Ascending aorta (tissue), 2 donors: ENCODE data around the gene CCBE1. TPM values are rescaled to one million over a fixed set of nuclear protein-coding genes. Genes with fewer than 3 reads are reported as not detected.
A peak's percentile ranks its signal among the peaks of the same experiment; 100 is the strongest.
"Not testable (repeated sequence)": the region's sequence is repeated elsewhere in the genome, so short reads cannot be mapped to it uniquely, and the experiment has no call there.

Source experiments
- DNase-seq, 2 donors: peaks; one replicate each; pipeline ENCODE4 v3.0.0-alpha.2; 2019; ENCODE audit warnings: low spot score in 2 of 2
- H3K27ac ChIP-seq, 2 donors: fragments of 200-600 bp; sonication (generic); one replicate each; pipeline ENCODE4 v1.5.1; 2016 to 2017; ENCODE audit warnings: mild to moderate bottlenecking in 1 of 2
- H3K27me3 ChIP-seq: fragments of 200-600 bp; sonication (generic); one replicate; pipeline ENCODE4 v1.5.1; 2017
- H3K36me3 ChIP-seq, 2 donors: fragments of 200-600 bp; sonication (generic); one replicate each; pipeline ENCODE4 v1.5.1; 2016
- H3K4me1 ChIP-seq, 2 donors: fragments of 200-600 bp; sonication (generic); one replicate each; pipeline ENCODE4 v1.5.1; 2016 to 2017; ENCODE audit warnings: mild to moderate bottlenecking in 1 of 2
- H3K4me3 ChIP-seq, 2 donors: fragments of 200-600 bp; sonication (generic); one replicate each; pipeline ENCODE4 v1.5.1; 2016 to 2017; ENCODE audit warnings: mild to moderate bottlenecking in 1 of 2
- H3K9me3 ChIP-seq, 2 donors: fragments of 200-600 bp; sonication (generic); one replicate each; pipeline ENCODE4 v1.5.1; 2016
- intact Hi-C: fragments of 100-400 bp; cut with DNase I; formaldehyde crosslinking; loops from one replicate; pipeline ENCODE4 v1.15.1; 2023
- total RNA-seq: library from RNA; depleted of rRNA; stranded (reverse); fragments of >200 nt; gene quantifications from one replicate; pipeline ENCODE4 v1.1.0, GENCODE V29; 2016
- TF ChIP-seq, protein P1 (sequence below), 3 experiments: fragments of 200-600 bp in 2 of 3; fragments of 450-650 bp in 1 of 3; sonication (generic) in 2 of 3; IDR thresholded peaks; one replicate each; pipeline ENCODE4 v1.5.1; 2016 to 2019; ENCODE audit warnings: antibody characterized with exemption in 3 of 3, mild to moderate bottlenecking in 1 of 3, moderate library complexity in 1 of 3

The CCBE1 gene
- total RNA-seq, 1 donor from 2014 or later = 0.32 TPM

DNA sequence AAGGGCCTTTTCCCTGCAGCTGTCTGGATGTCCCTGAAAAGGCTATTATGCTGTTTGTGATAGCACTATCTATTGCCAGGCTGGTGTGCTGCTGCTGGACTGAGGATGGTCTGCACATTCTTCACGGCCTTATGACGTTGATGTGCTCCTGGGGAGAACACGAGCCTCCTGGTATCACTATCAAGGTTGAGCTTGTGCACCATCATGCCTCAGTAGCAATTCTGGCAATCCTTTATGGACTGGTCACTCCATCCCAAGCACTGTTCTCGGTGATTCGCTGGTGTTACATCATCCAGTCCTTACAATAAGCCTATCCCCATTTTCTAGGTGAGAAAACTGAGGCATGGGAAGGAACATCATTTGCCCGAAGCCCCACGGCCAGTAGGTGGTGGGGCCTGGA, 18.2 kb upstream of the CCBE1 start:
- Histone ChIP-seq H3K36me3 (no peaks in the 10 kb centered on the region), H3K27ac (peak overlapping the region in 1 of 2 donors; percentile 14), H3K27me3 (no peaks in the 10 kb centered on the region), H3K4me3 (no peak overlapping the region), H3K4me1 (no peaks in the 10 kb centered on the region), H3K9me3 (no peaks in the 10 kb centered on the region)
- TF ChIP-seq, protein P1, sequence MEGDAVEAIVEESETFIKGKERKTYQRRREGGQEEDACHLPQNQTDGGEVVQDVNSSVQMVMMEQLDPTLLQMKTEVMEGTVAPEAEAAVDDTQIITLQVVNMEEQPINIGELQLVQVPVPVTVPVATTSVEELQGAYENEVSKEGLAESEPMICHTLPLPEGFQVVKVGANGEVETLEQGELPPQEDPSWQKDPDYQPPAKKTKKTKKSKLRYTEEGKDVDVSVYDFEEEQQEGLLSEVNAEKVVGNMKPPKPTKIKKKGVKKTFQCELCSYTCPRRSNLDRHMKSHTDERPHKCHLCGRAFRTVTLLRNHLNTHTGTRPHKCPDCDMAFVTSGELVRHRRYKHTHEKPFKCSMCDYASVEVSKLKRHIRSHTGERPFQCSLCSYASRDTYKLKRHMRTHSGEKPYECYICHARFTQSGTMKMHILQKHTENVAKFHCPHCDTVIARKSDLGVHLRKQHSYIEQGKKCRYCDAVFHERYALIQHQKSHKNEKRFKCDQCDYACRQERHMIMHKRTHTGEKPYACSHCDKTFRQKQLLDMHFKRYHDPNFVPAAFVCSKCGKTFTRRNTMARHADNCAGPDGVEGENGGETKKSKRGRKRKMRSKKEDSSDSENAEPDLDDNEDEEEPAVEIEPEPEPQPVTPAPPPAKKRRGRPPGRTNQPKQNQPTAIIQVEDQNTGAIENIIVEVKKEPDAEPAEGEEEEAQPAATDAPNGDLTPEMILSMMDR (IDR thresholded peaks at IDR 0.05) = no peak
- no peak for DNase-seq
- intact Hi-C loops = loop anchor here (5.0 kb wide), 1 partner anchor 37 kb away; no protein-coding TSS in a partner anchor

DNA sequence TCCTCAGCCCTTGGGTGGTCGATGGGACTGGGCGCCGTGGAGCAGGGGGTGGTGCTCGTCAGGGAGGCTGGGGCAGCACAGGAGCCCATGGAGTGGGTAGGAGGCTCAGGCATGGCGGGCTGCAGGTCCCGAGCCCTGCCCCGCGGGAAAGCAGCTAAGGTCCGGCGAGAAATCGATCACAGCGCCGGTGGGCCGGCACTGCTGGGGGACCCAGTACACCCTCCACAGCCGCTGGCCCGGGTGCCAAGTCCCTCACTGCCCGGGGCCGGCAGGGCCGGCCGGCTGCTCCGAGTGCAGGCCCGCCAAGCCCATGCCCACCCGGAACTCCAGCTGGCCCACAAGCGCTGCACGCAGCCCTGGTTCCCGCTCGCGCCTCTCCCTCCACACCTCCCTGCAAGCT, 16.9 kb upstream of the CCBE1 start:
- H3K36me3 ChIP-seq = not testable (repeated sequence)

DNA sequence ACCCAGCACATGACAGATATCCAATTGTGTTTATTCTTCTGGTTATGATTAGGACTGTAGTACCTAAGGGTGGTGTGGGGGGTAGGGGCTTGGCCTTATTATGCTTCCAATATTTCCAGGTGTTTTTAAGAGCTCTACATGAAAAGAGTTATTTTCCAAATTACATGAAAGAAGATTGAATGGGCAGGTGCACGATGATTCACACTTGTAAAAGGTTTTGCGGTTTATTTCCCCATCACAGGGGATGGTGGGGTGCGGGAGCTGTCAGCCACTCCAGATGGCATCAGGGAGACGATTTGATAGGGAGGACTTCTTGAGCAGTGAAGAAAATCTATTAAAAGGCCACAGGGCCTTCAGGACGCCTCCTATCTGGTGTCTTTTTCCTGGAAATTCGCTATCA, 15.1 kb upstream of the CCBE1 start:
- intact Hi-C loops = no loop called here
- H3K36me3 ChIP-seq = no peaks in the 10 kb centered on the region
- no peaks in the 10 kb centered on the region for H3K27me3 ChIP-seq
- H3K27ac ChIP-seq = no peak overlapping the region
- no peaks in the 10 kb centered on the region for H3K4me1 ChIP-seq
- H3K4me3 ChIP-seq = no peak overlapping the region
- TF ChIP-seq, protein P1 (IDR thresholded peaks at IDR 0.05) = no peak
- no peak for DNase-seq
- H3K9me3 ChIP-seq = no peaks in the 10 kb centered on the region

More for the DNA sequence above, 16.9 kb upstream of the CCBE1 start:
- H3K27ac ChIP-seq, DNase-seq, intact Hi-C loops, H3K9me3 ChIP-seq, H3K27me3 ChIP-seq, H3K4me1 ChIP-seq, H3K4me3 ChIP-seq: not testable (repeated sequence)

DNA sequence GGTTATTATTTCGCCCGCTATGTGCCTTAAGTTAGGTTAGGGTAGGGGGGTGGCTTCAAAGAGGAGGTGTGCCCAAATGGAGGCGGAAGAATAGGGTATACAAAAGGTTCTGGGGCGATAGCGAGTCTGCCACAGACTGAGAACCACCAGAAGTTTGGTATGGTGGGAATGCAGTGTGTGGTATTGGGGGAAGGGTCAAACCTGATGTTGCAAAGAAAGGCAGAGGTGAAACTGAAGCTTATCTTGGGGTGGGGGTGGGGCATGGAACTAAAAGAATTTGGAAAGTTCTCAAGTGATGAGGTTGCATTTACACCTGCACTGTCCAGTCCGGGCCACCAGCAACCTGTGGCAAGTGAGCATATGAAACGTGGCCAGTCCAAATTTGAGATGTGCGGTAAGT, 11.8 kb upstream of the CCBE1 start:
- no peak for DNase-seq
- intact Hi-C loops = no loop called here
- Histone ChIP-seq H3K4me3 (no peak overlapping the region), H3K36me3 (no peaks in the 10 kb centered on the region), H3K27me3 (no peaks in the 10 kb centered on the region), H3K4me1 (no peaks in the 10 kb centered on the region), H3K9me3 (no peaks in the 10 kb centered on the region), H3K27ac (no peak overlapping the region)
- TF ChIP-seq, protein P1 (IDR thresholded peaks at IDR 0.05) = no peak

DNA sequence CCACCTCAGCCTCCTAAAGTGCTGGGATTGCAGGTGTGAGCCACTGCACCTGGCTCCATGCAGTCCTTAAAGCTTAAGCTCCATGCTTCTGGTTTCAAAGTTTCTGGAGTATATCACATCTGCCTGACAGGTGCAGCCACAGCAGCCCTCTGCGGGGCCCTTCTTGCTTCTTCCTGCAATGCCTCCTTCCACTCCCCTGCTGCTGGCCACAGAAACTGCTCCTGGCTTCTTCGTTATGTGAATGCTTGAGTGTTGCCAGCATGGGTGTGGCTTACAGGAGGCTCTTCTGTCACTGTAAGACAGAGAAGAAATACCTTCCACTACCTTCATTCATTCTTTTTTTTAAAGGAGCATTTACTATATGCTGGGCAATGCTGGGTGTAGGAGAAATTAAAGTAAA, 10.1 kb upstream of the CCBE1 start:
- DNase-seq = no peak
- Histone ChIP-seq H3K27me3 (no peaks in the 10 kb centered on the region), H3K4me1 (no peaks in the 10 kb centered on the region), H3K4me3 (no peak overlapping the region), H3K36me3 (no peaks in the 10 kb centered on the region), H3K9me3 (no peaks in the 10 kb centered on the region), H3K27ac (no peak overlapping the region)
- intact Hi-C loops = no loop called here
- TF ChIP-seq, protein P1 (IDR thresholded peaks at IDR 0.05) = no peak

DNA sequence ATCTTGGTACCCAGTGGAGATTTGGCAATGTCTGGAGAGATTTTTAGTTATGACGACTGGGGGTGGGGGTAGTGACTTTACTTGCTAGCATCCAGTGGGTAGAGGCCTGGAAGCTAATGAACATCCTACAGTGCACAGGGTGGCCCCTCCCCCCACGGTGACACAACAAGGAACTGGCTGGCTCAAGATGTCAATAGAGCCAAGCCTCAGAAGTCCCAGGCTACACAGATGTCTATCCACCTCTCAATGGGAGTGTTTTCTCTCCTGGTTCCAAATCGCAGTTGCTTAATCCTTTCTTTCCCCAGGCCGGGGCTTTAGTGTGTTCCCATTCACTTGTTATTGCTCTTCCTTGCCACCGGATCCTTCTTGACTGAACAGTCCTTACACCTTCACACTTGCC, 9.3 kb upstream of the CCBE1 start:
- H3K27me3 ChIP-seq = no peaks in the 10 kb centered on the region
- TF ChIP-seq, protein P1 (IDR thresholded peaks at IDR 0.05) = no peak
- no peak overlapping the region for H3K4me3 ChIP-seq
- H3K9me3 ChIP-seq = no peaks in the 10 kb centered on the region
- DNase-seq = no peak
- intact Hi-C loops = no loop called here
- H3K36me3 ChIP-seq = no peaks in the 10 kb centered on the region
- no peaks in the 10 kb centered on the region for H3K4me1 ChIP-seq
- H3K27ac ChIP-seq = no peak overlapping the region
